Activated CD8-positive, alpha-beta memory T cell treated with anti-CD3 and anti-CD28 coated beads for 24 hours (primary cell): ENCODE data around the gene HYKK.
"Not testable (repeated sequence)": the region's sequence is repeated elsewhere in the genome, so short reads cannot be mapped to it uniquely, and the experiment has no call there.

Experiments used
- DNase-seq: peaks from one replicate; pipeline ENCODE4 v3.0.0-alpha.2; 2020

The HYKK gene, protein sequence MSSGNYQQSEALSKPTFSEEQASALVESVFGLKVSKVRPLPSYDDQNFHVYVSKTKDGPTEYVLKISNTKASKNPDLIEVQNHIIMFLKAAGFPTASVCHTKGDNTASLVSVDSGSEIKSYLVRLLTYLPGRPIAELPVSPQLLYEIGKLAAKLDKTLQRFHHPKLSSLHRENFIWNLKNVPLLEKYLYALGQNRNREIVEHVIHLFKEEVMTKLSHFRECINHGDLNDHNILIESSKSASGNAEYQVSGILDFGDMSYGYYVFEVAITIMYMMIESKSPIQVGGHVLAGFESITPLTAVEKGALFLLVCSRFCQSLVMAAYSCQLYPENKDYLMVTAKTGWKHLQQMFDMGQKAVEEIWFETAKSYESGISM

DNA sequence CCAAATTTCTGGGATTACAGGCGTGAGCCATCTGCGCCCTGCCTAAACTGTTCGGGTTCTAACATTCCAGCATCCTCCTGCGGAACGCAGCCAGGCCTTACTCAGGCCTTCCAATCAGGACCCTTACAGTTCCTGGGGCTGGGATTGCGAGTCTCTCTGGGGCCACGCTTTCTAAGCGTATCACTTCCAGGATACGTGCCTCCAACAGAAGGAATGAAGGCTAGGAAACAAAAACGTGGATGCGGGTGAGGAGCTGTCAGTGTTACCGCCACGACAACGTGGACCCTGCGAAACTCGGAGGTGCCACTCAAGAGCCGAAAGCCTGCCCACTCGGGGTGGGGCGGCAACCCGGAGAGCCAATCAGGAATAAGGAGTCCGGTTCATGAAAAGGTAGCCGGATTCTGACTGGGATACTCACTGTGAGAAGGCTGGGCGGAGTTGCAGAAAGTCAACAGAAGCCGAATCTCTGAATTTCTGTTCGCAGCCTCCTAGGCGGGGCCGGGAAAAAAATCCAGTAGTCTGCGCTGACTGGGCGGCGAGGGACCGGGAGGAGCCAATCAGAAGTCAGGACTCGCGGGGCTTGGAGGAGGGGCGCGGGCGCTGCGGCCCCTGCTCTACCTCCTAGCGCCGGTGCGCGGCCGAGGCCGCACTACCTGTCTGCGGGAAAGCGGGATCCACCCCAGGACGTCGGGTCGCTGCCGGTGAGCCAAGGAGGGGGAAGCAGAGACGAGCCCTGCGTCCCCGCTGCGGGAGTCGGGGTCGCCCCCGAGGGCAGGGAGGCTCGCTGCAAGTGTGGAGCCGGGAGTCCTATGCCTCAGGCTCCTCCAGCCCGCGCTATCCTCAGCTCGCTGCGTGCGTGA is at the start of gene HYKK:
TSS of gene HYKK (plus strand) at position 607 of the 860 bp plus-strand sequence. CDS start 5,512 bp downstream, outside the sequence.
- peak; percentile 87 for DNase-seq

DNA sequence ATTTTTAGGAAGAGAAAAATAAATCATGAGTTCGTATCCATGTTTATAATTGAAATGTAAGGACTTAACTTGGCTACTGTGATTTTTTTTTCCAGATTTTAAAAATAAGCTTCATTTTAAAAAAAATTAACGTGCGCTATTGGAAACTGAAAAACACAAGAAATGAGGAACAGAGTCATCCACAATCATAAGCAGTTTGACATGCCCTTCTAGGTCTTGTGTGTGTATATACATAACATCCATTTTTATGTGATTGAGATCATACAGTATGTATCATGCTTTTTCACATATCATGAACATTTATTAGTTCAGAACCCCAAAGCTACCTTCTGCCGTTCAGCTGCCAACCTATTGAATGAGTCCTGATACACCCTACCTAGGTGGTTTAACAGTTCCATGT is 46.6 kb upstream of the HYKK start:
- DNase-seq = no peak

DNA sequence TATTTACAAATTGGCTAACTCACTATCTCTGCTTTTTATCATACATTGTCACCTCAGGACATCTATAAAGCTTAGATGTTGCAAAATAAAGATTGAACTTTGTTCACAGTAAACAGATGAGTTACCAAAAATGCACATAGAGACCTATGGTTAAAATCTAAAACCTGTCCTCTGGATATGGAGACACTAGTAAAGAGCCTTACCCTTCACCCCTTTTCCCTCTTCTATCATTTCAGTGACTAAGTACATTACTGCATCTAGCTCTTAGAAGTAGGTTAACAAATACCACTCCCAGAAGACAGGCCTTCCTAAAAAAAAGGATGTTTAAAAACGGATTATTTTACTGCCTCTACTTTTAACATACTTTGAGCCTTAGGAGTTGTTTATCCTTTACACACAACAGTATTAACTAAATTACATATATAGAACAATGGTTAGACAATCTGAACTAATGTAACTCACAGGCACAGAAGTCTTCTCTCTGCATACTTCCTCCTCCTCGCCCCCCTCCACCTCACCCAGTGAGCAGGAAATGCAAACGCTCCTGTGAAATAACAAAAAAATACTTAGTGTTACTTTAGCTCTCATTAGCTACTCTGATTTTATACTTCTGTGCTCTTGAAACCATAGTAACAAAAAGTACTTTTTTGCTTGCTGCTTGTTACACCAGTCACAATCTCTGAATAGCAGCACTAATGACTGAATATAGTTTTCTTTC is 46.0 kb upstream of the HYKK start:
- DNase-seq = no peak

DNA sequence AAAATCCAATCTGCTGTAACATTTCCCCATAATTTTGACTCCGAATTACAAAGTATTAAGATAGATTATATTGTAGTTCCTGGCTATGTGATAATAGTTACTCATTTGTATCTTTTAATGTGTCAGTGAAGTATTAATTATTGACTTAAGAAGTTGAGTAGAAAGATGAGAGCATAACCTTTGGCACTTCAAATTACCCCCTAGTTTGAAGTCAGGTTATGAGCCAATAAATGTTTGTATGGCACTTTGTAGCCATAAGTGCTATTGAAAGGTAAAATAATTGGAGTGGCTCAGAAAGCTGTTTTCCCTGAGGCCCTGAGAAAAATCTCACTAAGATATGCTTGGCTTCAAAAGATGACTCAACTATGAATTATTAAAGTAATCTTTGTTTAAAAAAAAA is 38.3 kb upstream of the HYKK start:
- no peak for DNase-seq

DNA sequence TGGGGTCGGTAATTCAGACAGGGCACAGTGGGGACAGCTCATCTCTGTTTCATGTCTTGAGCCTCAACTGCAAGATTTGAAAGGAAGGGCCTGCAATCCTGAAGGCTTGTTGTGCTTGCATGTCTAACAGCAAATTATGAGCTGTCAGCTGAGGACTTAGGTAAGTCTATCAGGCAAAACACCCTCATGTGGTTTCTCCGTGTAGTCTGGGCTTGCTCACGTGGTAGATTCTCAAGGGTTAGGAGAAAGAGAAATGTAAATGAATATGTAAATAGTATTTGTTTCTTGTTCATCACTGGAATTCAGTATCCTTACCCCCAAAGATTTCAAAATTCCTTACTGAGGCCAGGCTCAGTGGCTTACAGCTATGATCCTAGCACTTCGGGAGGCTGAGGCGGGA is 30.1 kb upstream of the HYKK start:
- DNase-seq = no peak

DNA sequence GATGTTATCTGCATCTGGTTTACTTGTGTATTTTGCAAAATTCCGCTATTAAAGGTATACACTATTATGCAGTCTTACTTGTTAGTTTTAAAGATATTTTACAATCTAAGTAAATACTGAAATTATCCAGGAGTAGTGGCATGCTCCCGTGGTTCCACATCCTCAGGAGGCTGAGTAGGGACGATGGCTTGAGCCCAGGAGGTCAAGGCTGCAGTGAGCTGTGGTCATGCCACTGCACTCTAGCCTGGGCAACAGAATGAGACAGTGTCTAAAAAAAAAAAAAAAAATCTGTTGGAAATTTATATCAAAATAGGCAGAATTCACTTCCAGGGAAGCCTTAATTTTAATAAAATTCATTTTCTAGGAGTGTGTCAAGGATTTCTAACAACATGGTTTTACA is 27.7 kb upstream of the HYKK start:
- DNase-seq = no peak

DNA sequence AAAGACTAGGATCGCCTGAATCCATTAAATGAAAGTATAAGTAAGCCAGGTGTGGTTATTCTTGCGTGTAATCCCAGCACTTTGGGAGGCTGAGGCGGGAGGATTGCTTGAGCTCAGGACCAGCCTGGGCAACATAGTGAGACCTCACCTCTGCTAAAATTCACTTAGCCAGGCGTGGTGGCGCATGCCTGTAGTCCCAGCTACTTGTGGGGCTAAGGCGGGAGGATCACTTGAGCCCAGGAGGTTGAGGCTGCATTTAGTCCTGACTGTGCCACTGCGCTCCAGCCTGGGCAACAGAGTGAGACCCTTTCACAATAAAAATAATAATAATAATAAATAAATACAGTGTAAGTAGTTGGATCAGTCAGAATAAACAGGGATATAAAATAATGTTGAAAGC is 25.5 kb upstream of the HYKK start:
- DNase-seq = no peak

DNA sequence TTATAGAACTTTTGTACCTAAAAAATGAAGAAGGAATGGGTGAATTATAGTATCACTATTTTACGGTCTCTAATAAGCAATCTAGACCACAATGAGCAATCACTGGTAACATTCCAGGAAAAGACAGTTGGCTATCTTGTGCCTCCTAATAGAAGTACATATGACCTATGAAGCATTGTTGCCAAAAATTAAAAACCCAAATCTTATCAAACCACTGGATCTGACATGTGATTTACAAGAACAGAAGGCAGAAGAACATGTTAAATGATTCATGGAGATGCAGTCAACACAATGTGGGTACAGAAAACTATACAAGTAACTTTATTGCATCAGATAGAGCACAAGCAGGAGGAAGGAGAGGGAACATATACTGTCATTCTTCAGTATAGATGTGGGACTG is 14.5 kb upstream of the HYKK start:
- no peak for DNase-seq

DNA sequence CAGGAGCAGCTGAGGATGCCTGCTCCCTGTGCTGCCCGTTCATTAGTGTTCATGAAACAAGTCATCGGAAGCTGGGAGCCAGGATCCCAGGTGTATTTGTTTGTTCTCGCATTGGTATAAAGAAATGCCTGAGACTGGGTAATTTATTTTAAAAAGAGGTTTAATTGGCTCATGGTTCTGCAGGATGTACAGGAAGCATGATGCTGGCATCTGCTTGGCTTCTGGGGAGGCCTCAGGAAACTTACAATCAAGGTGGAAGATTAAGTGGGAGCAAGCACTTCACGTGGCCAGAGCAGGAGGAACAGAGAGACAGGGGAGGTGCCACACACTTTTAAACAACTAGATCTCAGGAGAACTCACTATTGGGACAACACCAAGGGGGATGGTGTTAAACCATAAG is 5.5 kb upstream of the HYKK start:
- DNase-seq = no peak

DNA sequence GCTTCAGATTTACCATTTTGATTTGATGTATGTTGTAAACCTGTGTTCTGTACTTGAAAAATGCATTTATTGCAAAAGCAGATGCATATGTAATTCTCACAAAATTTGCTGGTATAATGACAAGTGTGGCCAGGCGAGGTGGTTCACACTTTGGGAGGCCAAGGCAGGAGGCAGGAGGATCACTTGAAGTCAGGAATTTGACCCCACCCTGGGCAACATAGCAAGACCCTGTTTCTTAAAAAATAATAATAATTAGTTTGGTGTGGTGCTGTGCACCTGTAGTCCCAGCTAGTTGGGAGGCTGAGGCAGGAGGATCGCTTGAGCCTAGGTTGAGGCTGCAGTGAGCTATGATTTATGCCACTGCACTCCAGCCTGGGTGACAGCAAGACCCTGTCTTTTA is 4.7 kb upstream of the HYKK start:
- no peak for DNase-seq

DNA sequence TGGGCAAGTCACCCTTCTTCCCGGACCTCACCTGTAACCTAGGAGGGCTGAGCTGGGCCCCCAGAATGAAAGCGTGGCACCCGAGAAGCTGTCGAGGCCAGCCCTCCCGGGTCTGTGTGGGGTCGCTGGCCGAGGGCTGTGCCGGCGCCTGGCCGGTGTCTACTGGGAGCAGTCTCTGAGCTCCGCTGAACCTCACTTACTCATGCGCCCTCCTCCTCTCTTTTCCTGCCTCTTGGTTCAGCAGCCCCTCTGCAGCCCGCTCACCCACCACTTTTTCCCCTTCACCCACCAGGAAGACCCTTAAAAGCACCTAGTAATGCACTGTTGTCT is 419 bp downstream of the HYKK start:
- no peak for DNase-seq

DNA sequence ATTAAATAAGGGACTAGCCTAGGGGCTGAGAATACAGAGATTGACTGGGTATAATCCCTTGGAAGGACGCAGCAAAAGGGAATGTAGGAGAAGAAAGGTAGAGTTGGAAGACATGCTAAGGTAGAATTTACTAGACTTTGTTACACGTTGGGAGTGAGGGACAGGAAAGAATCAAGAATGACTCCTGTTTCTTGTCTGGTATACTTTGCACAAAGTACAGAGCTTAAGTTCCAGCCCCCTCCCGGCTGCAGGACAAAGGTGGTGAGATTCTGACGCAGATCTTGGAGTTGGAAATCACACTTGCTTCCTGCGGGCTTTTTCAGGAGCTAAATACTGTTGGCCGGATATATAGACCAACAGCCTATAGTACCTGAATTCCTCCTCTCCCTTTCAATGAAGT is 895 bp downstream of the HYKK start:
- DNase-seq = no peak

DNA sequence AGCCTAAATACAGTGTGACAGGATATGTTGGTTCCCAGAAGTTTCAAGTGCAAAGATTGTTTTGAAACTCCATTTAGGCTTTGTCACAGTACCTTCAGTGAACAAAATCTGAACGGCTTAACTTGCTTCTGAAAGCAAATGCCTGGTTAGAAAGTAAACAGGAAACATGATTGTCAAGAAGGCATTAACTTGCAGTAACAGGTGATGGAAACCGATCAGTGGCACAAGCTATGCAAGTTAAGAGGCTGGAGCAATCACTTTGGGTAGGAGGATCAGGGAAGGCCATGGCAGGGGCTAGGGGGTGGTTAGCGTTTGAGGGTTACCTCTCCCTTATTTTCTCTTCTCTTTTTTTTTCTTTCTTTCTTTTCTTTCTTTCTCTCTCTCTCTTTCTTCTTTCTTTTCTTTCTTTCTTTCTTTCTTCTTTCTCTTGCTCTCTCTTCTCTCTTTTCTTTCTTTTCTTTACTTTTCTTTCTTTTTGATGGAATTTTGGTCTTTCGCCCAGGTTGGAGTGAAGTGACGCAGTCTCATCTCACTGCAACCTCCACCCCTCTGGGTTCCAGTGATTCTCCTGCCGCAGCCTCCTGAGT is 2.4 kb downstream of the HYKK start:
- DNase-seq = no peak

DNA sequence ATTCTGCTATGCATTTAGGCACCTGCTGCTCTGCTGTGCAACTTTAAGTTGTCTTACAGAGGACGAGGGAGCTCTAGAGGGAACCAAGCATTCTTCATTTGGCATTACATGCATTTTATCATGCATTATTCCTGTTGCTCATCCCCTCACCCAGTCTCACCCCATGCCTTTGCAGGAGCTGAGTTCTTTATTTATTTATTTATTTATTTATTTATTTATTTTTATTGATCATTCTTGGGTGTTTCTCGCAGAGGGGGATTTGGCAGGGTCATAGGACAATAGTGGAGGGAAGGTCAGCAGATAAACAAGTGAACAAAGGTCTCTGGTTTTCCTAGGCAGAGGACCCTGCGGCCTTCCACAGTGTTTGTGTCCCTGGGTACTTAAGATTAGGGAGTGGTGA is 12.7 kb downstream of the HYKK start:
- not testable (repeated sequence) for DNase-seq

DNA sequence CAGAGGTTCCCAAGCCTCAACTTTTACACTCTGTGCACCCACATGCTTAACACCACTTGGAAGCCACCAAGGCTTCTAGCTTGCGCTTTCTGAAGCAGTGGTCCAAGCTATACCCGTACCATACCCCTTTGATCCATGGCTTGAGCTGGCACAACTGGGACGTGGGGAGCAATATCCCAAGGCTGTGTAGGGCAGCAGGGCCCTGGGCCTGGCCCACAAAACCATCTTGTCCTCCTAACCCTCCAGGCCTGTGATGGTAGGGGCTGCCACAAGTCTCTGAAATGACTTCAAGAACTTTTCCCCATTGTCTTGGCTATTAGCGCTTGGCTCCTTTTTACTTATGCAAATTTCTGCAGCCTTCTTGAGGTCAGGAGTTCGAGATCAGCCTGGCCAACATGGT is 16.9 kb downstream of the HYKK start:
- DNase-seq = no peak

DNA sequence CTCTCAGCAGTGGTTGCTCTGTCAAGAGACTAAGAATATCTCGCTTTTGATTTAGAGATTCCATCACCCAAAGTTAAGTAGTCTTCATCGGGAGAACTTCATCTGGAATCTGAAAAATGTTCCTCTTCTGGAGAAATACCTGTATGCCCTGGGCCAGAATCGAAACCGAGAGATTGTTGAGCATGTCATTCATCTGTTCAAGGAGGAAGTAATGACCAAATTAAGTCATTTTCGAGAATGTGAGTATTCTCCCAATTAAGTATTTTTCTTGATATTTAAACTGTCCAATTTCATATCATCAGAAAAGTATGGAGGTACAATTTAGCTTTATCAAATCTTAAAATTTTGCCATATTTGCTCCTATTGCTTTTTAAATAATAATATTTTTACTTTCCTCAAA is 19.9 kb downstream of the HYKK start:
- DNase-seq = no peak

DNA sequence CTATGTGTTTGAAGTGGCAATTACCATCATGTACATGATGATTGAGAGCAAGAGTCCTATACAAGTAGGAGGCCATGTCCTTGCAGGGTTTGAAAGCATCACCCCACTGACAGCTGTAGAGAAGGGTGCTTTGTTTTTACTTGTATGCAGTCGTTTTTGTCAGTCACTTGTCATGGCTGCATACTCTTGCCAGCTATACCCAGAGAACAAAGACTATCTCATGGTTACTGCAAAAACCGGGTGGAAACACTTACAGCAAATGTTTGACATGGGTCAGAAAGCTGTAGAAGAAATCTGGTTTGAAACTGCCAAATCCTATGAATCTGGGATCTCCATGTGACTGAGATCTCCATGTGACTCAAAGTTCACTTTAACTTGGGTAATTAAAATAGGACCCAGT is 26.0 kb downstream of the HYKK start:
- no peak for DNase-seq

DNA sequence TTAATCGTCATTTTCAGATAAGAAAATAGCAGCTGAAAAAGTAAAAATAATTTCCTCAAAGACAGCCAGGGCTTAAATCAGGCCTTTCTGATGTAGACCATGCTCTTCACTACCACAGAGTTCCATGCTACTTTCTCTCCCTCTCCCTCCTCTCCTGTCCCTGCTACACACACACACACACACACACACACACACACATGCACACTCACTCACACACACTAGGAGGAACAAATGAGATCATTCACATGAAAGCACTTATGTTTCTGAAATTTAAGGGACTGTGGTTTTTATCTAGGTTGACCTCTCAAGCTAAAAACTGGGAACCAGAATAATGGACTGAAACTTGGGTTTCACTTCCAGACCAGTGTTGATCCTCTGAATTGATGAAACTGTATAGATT is 28.8 kb downstream of the HYKK start:
- no peak for DNase-seq

DNA sequence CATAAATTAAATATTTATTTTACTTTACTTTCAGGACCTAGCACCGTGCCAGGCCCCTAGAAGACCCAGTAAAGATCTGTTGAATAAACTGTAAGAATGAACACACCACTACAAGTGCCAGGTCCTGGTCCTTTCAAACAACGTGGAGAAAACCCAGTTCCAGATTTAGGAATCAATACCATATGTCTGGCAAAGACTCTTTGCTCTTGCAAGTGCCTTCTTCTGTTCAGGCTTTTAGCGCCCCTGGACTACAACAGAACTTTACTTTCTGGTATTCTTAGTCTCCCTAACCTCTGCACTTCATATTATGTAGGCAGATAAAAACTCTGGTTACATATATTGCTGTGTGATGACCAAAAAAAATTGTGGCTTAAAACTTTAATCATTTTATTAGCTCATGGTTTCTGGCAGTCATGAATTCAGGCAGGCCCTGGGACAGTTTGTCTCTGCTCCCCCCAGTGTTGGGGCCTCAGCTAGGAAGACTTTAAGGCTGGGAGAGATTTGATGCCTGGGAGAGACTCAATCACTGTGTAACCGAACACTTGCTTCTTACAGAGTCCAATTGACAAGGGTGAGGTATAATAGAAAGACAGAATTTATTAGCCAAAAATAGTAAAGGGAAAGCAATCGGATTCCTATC is 30.0 kb downstream of the HYKK start:
- no peak for DNase-seq

DNA sequence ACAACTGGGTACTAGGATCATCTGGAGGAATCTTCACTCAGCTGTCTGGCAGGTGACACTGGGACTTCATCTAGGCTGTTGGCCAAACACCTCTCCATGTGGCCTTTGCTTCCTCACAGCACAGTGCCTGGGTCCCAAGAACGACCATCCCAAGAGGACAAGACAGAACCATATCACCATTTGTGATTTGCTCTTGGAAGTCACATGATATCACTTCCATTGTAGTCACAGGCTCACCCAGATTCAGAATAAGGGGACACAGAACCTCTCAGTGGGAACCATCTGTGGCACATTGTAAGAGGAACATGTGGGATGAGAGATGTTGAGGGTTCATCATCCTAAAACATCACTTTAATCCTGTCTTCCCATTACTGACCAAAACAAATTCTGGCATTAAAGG is 31.0 kb downstream of the HYKK start:
- no peak for DNase-seq

DNA sequence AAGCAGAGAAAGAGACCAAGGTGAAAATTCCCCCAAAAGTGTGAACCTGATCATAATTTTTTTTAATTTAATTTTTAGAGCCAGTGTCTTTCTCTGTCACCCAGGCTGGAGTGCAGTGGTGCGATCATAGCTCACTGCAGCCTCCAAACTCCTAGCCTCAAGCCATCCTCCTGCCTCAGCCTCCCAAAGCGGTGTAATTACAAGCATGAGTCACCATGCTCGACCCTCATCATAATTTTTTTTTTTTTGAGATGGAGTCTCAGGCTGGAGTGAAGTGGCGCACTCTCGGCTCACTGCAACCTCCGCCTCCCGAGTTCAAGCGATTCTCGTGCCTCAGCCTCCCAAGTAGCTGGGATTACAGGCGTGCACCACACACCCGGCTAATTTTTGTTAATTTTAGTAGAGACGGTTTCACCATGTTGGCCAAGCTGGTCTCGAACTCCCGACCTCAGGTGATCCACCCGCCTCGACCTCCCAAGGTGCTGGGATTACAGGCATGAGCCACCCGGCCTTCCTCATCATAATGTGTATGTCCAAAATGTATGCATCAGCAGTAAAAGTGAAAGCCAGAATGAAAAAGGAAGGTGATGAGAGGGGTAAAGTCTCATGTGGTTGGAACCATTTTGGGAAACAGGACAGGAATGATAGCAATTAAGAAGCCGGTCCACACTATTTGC is 32.2 kb downstream of the HYKK start:
- DNase-seq = peak; percentile 63

DNA sequence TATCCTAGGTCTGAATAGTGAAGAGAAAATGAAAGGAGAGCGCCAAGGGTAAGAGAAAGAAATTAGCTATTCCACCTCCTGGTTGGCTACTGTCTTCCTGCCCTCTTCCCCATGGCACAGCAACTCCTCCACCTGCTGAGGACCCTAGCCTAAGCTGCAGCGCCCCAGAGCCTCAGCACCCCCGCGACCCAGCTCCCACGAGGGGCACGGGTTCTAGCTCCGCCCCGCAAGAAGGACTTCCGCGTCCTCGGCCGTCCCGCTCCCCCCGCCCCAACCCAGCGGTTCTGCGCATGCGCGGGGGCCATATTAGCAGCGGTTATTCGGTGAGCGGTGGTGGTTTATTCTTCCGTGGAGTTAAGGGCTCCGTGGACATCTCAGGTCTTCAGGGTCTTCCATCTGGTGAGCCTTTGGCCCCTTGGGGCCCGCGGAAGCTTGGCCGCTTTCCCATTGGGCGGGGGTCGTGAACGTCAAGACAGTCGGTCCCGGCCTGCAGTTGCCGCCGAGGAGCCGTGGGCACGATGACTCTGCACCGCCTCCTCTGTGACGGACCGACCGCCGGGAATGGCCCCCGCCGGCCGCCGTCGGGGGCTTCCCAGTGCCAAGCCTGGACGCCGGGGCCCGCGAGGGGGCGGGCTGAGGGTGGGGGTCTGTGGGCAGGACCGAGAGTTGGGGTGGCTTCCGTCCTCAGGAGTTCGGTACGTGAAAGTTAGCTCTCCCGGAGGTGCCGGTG is 32.9 kb downstream of the HYKK start, which contains the start of gene PSMA4:
TSS of gene PSMA4 (plus strand) at position 304 of the 730 bp plus-strand sequence. CDS start 1,484 bp downstream, outside the sequence.
- DNase-seq = peak; percentile 99
